ENCODE measurements around the gene UBE2O. TPM values are rescaled to one million over a fixed set of nuclear protein-coding genes. Genes with fewer than 3 reads are reported as not detected.

Gene UBE2O
- total RNA-seq, 1 donor from 2014 or later, result 25.8 TPM

- FAIRE-seq, result no peak
Observed at GRCh38 chr17:76461765-76462555, 9.0 kb upstream of the UBE2O start.

GRCh38 chr17:76459674-76460073, 6.7 kb upstream of the UBE2O start:
- Mint-ChIP-seq H3K27me3 (ENCODE audit: low read depth, unreplicated experiment) (peaks cover 22% of the 10 kb centered on the region), H3K9me3 (ENCODE audit: unreplicated experiment) (no peaks in the 10 kb centered on the region), H3K4me3 (ENCODE audit: unreplicated experiment) (peak overlapping the region; percentile 50)

More at GRCh38 chr17:76461765-76462555, 9.0 kb upstream of the UBE2O start:
- Mint-ChIP-seq H3K27ac (ENCODE audit: unreplicated experiment) (no peak overlapping the region), H3K9me3 (ENCODE audit: unreplicated experiment) (no peaks in the 10 kb centered on the region), H3K36me3 (ENCODE audit: low read depth, unreplicated experiment) (no peaks in the 10 kb centered on the region), H3K27me3 (ENCODE audit: low read depth, unreplicated experiment) (peaks cover 20% of the 10 kb centered on the region), H3K4me1 (ENCODE audit: low read depth, unreplicated experiment) (peaks cover 5% of the 10 kb centered on the region), H3K4me3 (ENCODE audit: unreplicated experiment) (no peak overlapping the region)
- no peaks in the 10 kb centered on the region for H4K20me1 ChIP-seq (ENCODE audit: insufficient read depth, low read length)
- H3K4me2 ChIP-seq (ENCODE audit: low read length), result no peak overlapping the region
- no peaks in the 10 kb centered on the region for H3K27me3 ChIP-seq (ENCODE audit: insufficient read depth, low read length)
- no peak overlapping the region for H3K27ac ChIP-seq (ENCODE audit: low read depth, low read length)
- no peak for TF ChIP-seq EZH2 (IDR thresholded peaks at IDR 0.05; ENCODE audit: insufficient read depth, low read length)
- TF ChIP-seq CTCF (IDR thresholded peaks at IDR 0.05; ENCODE audit: insufficient read depth, low read depth, low read length), result no peak
- no peaks in the 10 kb centered on the region for H3K79me2 ChIP-seq (ENCODE audit: insufficient read depth, low read length)
- H3K36me3 ChIP-seq (ENCODE audit: insufficient read depth, low read length), result no peaks in the 10 kb centered on the region
- H3K9ac ChIP-seq (ENCODE audit: low read length), result no peak overlapping the region
- no peak overlapping the region for H3K4me3 ChIP-seq (ENCODE audit: insufficient read depth, low read depth, low read length)
- H3K4me1 ChIP-seq (ENCODE audit: insufficient read depth, low read length), result no peaks in the 10 kb centered on the region
- H3K9me3 ChIP-seq (ENCODE audit: insufficient read depth, low read depth, low read length), result no peaks in the 10 kb centered on the region
- H2AFZ ChIP-seq (ENCODE audit: low read depth, low read length), result no peak overlapping the region
- no peak for DNase-seq (ENCODE audit: low read depth)

More at GRCh38 chr17:76459674-76460073, 6.7 kb upstream of the UBE2O start:
- DNase-seq (ENCODE audit: low read depth), result no peak
- Histone ChIP-seq H3K9me3 (ENCODE audit: insufficient read depth, low read depth, low read length) (no peaks in the 10 kb centered on the region), H3K79me2 (ENCODE audit: insufficient read depth, low read length) (no peaks in the 10 kb centered on the region), H3K27me3 (ENCODE audit: insufficient read depth, low read length) (no peaks in the 10 kb centered on the region), H3K4me2 (ENCODE audit: low read length) (no peak overlapping the region), H3K9ac (ENCODE audit: low read length) (no peak overlapping the region), H3K4me3 (ENCODE audit: insufficient read depth, low read depth, low read length) (no peak overlapping the region), H4K20me1 (ENCODE audit: insufficient read depth, low read length) (no peaks in the 10 kb centered on the region), H3K4me1 (ENCODE audit: insufficient read depth, low read length) (no peaks in the 10 kb centered on the region), H3K27ac (ENCODE audit: low read depth, low read length) (no peak overlapping the region), H2AFZ (ENCODE audit: low read depth, low read length) (no peak overlapping the region), H3K36me3 (ENCODE audit: insufficient read depth, low read length) (no peaks in the 10 kb centered on the region)
- H3K36me3 Mint-ChIP-seq (ENCODE audit: low read depth, unreplicated experiment), result no peaks in the 10 kb centered on the region
- H3K4me1 Mint-ChIP-seq (ENCODE audit: low read depth, unreplicated experiment), result peaks cover 5% of the 10 kb centered on the region
- no peak overlapping the region for H3K27ac Mint-ChIP-seq (ENCODE audit: unreplicated experiment)
- TF ChIP-seq CTCF (IDR thresholded peaks at IDR 0.05; ENCODE audit: insufficient read depth, low read depth, low read length) (no peak), EZH2 (IDR thresholded peaks at IDR 0.05; ENCODE audit: insufficient read depth, low read length) (no peak)
- FAIRE-seq, result no peak
